Measurements from ENCODE around the gene H6PD.
"Not testable (repeated sequence)": the region's sequence is repeated elsewhere in the genome, so short reads cannot be mapped to it uniquely, and the experiment has no call there.

The H6PD gene

GRCh38 chr1:9294910-9295636 lies 60.5 kb downstream of the H6PD start:
- DNase-seq (ENCODE audit: low read depth in 1 of 2, low spot score in 1 of 2): no peak

GRCh38 chr1:9295884-9296283 lies 61.3 kb downstream of the H6PD start:
- DNase-seq (ENCODE audit: low read depth in 1 of 2, low spot score in 1 of 2): no peak

- no peak for DNase-seq (ENCODE audit: low read depth in 1 of 2, low spot score in 1 of 2)
Observed at GRCh38 chr1:9296850-9297249, 62.3 kb downstream of the H6PD start.

GRCh38 chr1:9297831-9298230 lies 63.3 kb downstream of the H6PD start:
- DNase-seq (ENCODE audit: low read depth in 1 of 2, low spot score in 1 of 2): no peak

- no peak for DNase-seq (ENCODE audit: low read depth in 1 of 2, low spot score in 1 of 2)
Observed at GRCh38 chr1:9298282-9298681, 63.7 kb downstream of the H6PD start.

- DNase-seq (ENCODE audit: low read depth in 1 of 2, low spot score in 1 of 2): not testable (repeated sequence)
Observed at GRCh38 chr1:9299571-9300541, 65.3 kb downstream of the H6PD start.

GRCh38 chr1:9300573-9300972 lies 66.0 kb downstream of the H6PD start:
- no peak for DNase-seq (ENCODE audit: low read depth in 1 of 2, low spot score in 1 of 2)

GRCh38 chr1:9302745-9303524 lies 68.4 kb downstream of the H6PD start:
- DNase-seq (ENCODE audit: low read depth in 1 of 2, low spot score in 1 of 2): no peak

- DNase-seq (ENCODE audit: low read depth in 1 of 2, low spot score in 1 of 2): no peak
Observed at GRCh38 chr1:9303916-9304315, 69.3 kb downstream of the H6PD start.

- no peak for DNase-seq (ENCODE audit: low read depth in 1 of 2, low spot score in 1 of 2)
Observed at GRCh38 chr1:9305216-9305615, 70.6 kb downstream of the H6PD start.

GRCh38 chr1:9306006-9306405 lies 71.4 kb downstream of the H6PD start:
- DNase-seq (ENCODE audit: low read depth in 1 of 2, low spot score in 1 of 2): no peak

GRCh38 chr1:9307303-9307702 lies 72.7 kb downstream of the H6PD start:
- no peak for DNase-seq (ENCODE audit: low read depth in 1 of 2, low spot score in 1 of 2)

- no peak for DNase-seq (ENCODE audit: low read depth in 1 of 2, low spot score in 1 of 2)
Observed at GRCh38 chr1:9308236-9308785, 73.7 kb downstream of the H6PD start.

GRCh38 chr1:9309080-9309479 lies 74.5 kb downstream of the H6PD start:
- no peak for DNase-seq (ENCODE audit: low read depth in 1 of 2, low spot score in 1 of 2)

GRCh38 chr1:9309991-9310390 lies 75.4 kb downstream of the H6PD start:
- DNase-seq (ENCODE audit: low read depth in 1 of 2, low spot score in 1 of 2): no peak

- no peak for DNase-seq (ENCODE audit: low read depth in 1 of 2, low spot score in 1 of 2)
Observed at GRCh38 chr1:9311029-9311428, 76.5 kb downstream of the H6PD start.

- no peak for DNase-seq (ENCODE audit: low read depth in 1 of 2, low spot score in 1 of 2)
Observed at GRCh38 chr1:9311479-9311878, 76.9 kb downstream of the H6PD start.

GRCh38 chr1:9312168-9312720 lies 77.7 kb downstream of the H6PD start:
- DNase-seq (ENCODE audit: low read depth in 1 of 2, low spot score in 1 of 2): no peak

GRCh38 chr1:9313576-9313975 lies 79.0 kb downstream of the H6PD start:
- DNase-seq (ENCODE audit: low read depth in 1 of 2, low spot score in 1 of 2): no peak

GRCh38 chr1:9314111-9314510 lies 79.5 kb downstream of the H6PD start:
- no peak for DNase-seq (ENCODE audit: low read depth in 1 of 2, low spot score in 1 of 2)

All from stimulated activated CD4-positive, alpha-beta T cell treated with anti-CD3 and anti-CD28 coated beads, Interleukin-15, amount 100 ng/mL, for 1 hour (primary cell).